K562 (cell line): Measurements from ENCODE around the gene AGA. TPM values are rescaled to one million over a fixed set of nuclear protein-coding genes. Genes with fewer than 3 reads are reported as not detected.

Source experiments
- ATAC-seq: fragments of 200-7000 bp; cut with Tn5 transposase; 3 replicates; pipeline ENCODE4 v1.9.1; 2020; ENCODE audit warnings: moderate library complexity
- BruUV-seq: library from RNA; stranded (reverse); fragments of 400-500 nt; replicated peaks from 2 replicates; lab custom pipeline; 2021; lab: Mats Ljungman, UMichigan
- CTCF ChIA-PET: fragments of 300-600 bp; formaldehyde crosslinking; extraction: SDS; loops from one replicate; lab custom pipeline; 2021; ENCODE audit warnings: low intra/inter-chr PET ratio; lab: Yijun Ruan, JAX
- POLR2A ChIA-PET: fragments of 300-600, 350-650 bp; sonication (Branson Sonifier 250); formaldehyde crosslinking; extraction: SDS; loops from one replicate; lab custom pipeline; 2021; ENCODE audit warnings: antibody characterized with exemption, inconsistent platforms; lab: Yijun Ruan, JAX
- DNase-seq, 4 experiments: peaks; one replicate each; pipeline versions ENCODE4 v3.0.0 to v3.0.0-alpha.2; 2011 to 2018; ENCODE audit warnings: low spot score in 3 of 4, mixed read lengths in 3 of 4; ENCODE audit errors: extremely low read depth in 1 of 4
- FAIRE-seq: peaks from 2 replicates; lab custom pipeline; 2011; peaks lifted over from hg19 to GRCh38; lab: Jason Lieb, UNC
- H2AFZ ChIP-seq: 2 replicates; pipeline ENCODE4 v1.6.0; 2011; ENCODE audit warnings: low read depth, low read length, control low read depth, inconsistent platforms
- H3K27ac ChIP-seq: fragments of 200-600 bp; 3 replicates; pipeline ENCODE4 v1.8.0; 2011; ENCODE audit warnings: low read depth, mild to moderate bottlenecking, control low read depth, inconsistent platforms, low read length, moderate library complexity, mixed read lengths; ENCODE audit errors: extremely low read depth
- H3K27me3 ChIP-seq, 2 experiments: fragments of 300-600 bp in 1 of 2; 2 replicates in 1 of 2; 3 replicates in 1 of 2; pipeline versions ENCODE4 v1.6.0 to v1.8.0; 2011; ENCODE audit warnings: inconsistent platforms in 2 of 2, low read length in 2 of 2, mild to moderate bottlenecking in 1 of 2, mixed read lengths in 1 of 2, moderate library complexity in 1 of 2; ENCODE audit not compliant: control insufficient read depth in 2 of 2, insufficient read depth in 2 of 2
- H3K36me3 ChIP-seq: fragments of 300-600 bp; 3 replicates; pipeline ENCODE4 v1.8.0; 2011; ENCODE audit warnings: mild to moderate bottlenecking, low read length, inconsistent platforms; ENCODE audit not compliant: control insufficient read depth, insufficient read depth
- H3K4me1 ChIP-seq, 2 experiments: fragments of 200-600 bp in 1 of 2; replicated peaks in 1 of 2; 2 replicates in 1 of 2; 3 replicates in 1 of 2; pipeline versions ENCODE4 v1.5.1 to v1.8.0; 2011; ENCODE audit warnings: inconsistent platforms in 2 of 2, low read length in 2 of 2, mild to moderate bottlenecking in 1 of 2, mixed read lengths in 1 of 2, moderate library complexity in 1 of 2; ENCODE audit not compliant: control insufficient read depth in 2 of 2, insufficient read depth in 2 of 2
- H3K4me2 ChIP-seq: 2 replicates; pipeline ENCODE4 v1.6.1; 2011; ENCODE audit warnings: low read length, control low read depth, inconsistent platforms, mixed read lengths; ENCODE audit not compliant: insufficient read depth
- H3K4me3 ChIP-seq: fragments of 200-600 bp; sonication (generic), shearing (Covaris generic); 2 replicates; pipeline ENCODE4 v1.5.1; 2016; ENCODE audit warnings: control low read depth, inconsistent platforms
- H3K79me2 ChIP-seq: fragments of 200-600 bp; 3 replicates; pipeline ENCODE4 v1.8.0; 2011; ENCODE audit warnings: low read length, inconsistent platforms; ENCODE audit not compliant: control insufficient read depth, insufficient read depth
- H3K9ac ChIP-seq, 2 experiments: 2 replicates each; pipeline versions ENCODE4 v1.6.0 to v1.6.1; 2011; ENCODE audit warnings: low read depth in 2 of 2, low read length in 2 of 2, control low read depth in 1 of 2, inconsistent platforms in 1 of 2, mild to moderate bottlenecking in 1 of 2, mixed read lengths in 1 of 2; ENCODE audit not compliant: insufficient read depth in 1 of 2
- H3K9me1 ChIP-seq: one replicate; pipeline ENCODE4 v1.6.0; 2011; ENCODE audit warnings: inconsistent platforms, mild to moderate bottlenecking, low read length, moderate library complexity; ENCODE audit not compliant: control insufficient read depth, insufficient read depth
- H3K9me3 ChIP-seq: replicated peaks from 2 replicates; pipeline ENCODE4 v1.5.1; 2011; ENCODE audit warnings: low read depth, low read length, inconsistent platforms; ENCODE audit not compliant: control insufficient read depth, insufficient read depth
- H4K20me1 ChIP-seq: replicated peaks from 2 replicates; pipeline ENCODE4 v1.6.1; 2011; ENCODE audit warnings: low read length, inconsistent platforms, mixed read lengths; ENCODE audit not compliant: control insufficient read depth, insufficient read depth
- ATF3 ChIP-seq, 2 experiments: fragments of 450-650 bp in 1 of 2; sonication (generic) in 1 of 2; formaldehyde crosslinking in 1 of 2; IDR thresholded peaks in 1 of 2; conservative IDR thresholded peaks in 1 of 2; 2 replicates each; pipeline versions ENCODE4 v1.6.1 to v1.8.1; 2016 to 2023; ENCODE audit warnings: mild to moderate bottlenecking in 2 of 2, moderate library complexity in 2 of 2, inconsistent platforms in 1 of 2, missing genetic modification reagents in 1 of 2
- ATF7 ChIP-seq: fragments of 450-650 bp; IDR thresholded peaks from 2 replicates; pipeline ENCODE4 v1.7.1; 2014; ENCODE audit warnings: mild to moderate bottlenecking, moderate library complexity
- MAX ChIP-seq: sonication (generic); formaldehyde crosslinking; IDR thresholded peaks from 2 replicates; pipeline ENCODE4 v1.9.0; 2022; ENCODE audit warnings: mild to moderate bottlenecking, missing genetic modification reagents
- WGBS: fragments of 100-300 bp; shearing (Covaris generic); methylation state at CpG from one replicate; pipeline ENCODE4 v1.1.6; 2016; ENCODE audit warnings: low coverage, mixed read lengths; ENCODE audit not compliant: insufficient coverage; ENCODE audit errors: missing lambda C conversion rate; 5-methylcytosine and 5-hydroxymethylcytosine counted together
- in situ Hi-C: fragments of 300-500 bp; cut with MboI; formaldehyde crosslinking; loops from 4 replicates; pipeline ENCODE4 v1.15.0; 2018; ENCODE audit warnings: inconsistent platforms, mixed read lengths
- intact Hi-C: fragments of 100-400 bp; cut with micrococcal nuclease; formaldehyde crosslinking; loops from 2 replicates; pipeline ENCODE4 v1.14.2; 2022
- polyA plus RNA-seq, 8 experiments: library from polyadenylated mRNA; depleted of rRNA in 4 of 8; stranded (reverse) in 5 of 8; unstranded in 3 of 8; fragments of >200 nt; fragmentation: Nextera tagmentation in 2 of 8; fragmentation: Illumina TruSeq in 1 of 8; extraction: Ambion mirVana in 2 of 8; extraction: Trizol in 1 of 8; gene quantifications; 2 replicates each; pipeline versions ENCODE4 v1.2.1 to v1.2.3, GENCODE V29; 2011 to 2014; ENCODE audit warnings: inconsistent platforms in 1 of 8, missing spikeins in 1 of 8
- total RNA-seq, 7 experiments: library from RNA; depleted of rRNA in 6 of 7; stranded (reverse); fragments of >200 nt in 6 of 7; fragmentation: Illumina TruSeq in 2 of 7; extraction: Trizol in 2 of 7; gene quantifications; 2 replicates each; pipeline versions ENCODE4 v1.2.1 to v1.2.3, GENCODE V29; 2011 to 2021; ENCODE audit warnings: low replicate concordance in 1 of 7

AGA gene
- total and polyA plus RNA-seq, 9 of the 15 experiments (the other 6 are each of a cell fraction or from before 2014, with no cell fraction given) = 8.5 to 25.0 (median 12.6) TPM

GRCh38 chr4:177447417-177448004 lies 5.3 kb upstream of the AGA start:
- in situ Hi-C loops = no loop called here

More at GRCh38 chr4:177447417-177448004, 5.3 kb upstream of the AGA start:
- WGBS = 18% methylated on average over 1 of the region's 1 CpG
- H3K4me2 ChIP-seq = no peak overlapping the region
- no peak for FAIRE-seq
- DNase-seq = no peak
- no peaks in the 10 kb centered on the region for H3K36me3 ChIP-seq
- H3K79me2 ChIP-seq = no peaks in the 10 kb centered on the region
- H4K20me1 ChIP-seq = no peaks in the 10 kb centered on the region
- no peaks in the 10 kb centered on the region; a peak in 1 of 5 replicates for H3K27me3 ChIP-seq
- H3K9me1 ChIP-seq = no peaks in the 10 kb centered on the region
- ChIA-PET POLR2A (no interaction called here), CTCF (no interaction called here)
- H3K9ac ChIP-seq = no peak overlapping the region
- TF ChIP-seq ATF3 (IDR thresholded peaks at IDR 0.05) = peak; percentile 65
- TF ChIP-seq ATF3 (CRISPR knock-in tag; conservative IDR thresholded peaks at IDR 0.05) = no peak
- TF ChIP-seq MAX (CRISPR knock-in tag) = no peak
- TF ChIP-seq ATF7 = peak; percentile 15; the same call in 1 of the 2 replicates
- no TSS peak for BruUV-seq
- no peak overlapping the region for H2AFZ ChIP-seq
- peaks cover 0 to 2% of the 10 kb centered on the region in 2 experiments; a peak in 2 of 5 replicates for H3K4me1 ChIP-seq
- intact Hi-C loops = loop anchor here (10.0 kb wide), 1 partner anchor 193 kb away; no protein-coding TSS in a partner anchor
- no peaks in the 10 kb centered on the region for H3K9me3 ChIP-seq
- no peak overlapping the region for H3K4me3 ChIP-seq
- ATAC-seq = no peak
- H3K27ac ChIP-seq = no peak overlapping the region
